Progenitor cell of endocrine pancreas (in vitro differentiated cells): ENCODE data around the gene HS6ST3. TPM values are rescaled to one million over a fixed set of nuclear protein-coding genes. Genes with fewer than 3 reads are reported as not detected.

Experiments
- DNase-seq: peaks from one replicate; pipeline ENCODE4 v3.0.0; 2021; ENCODE audit warnings: low spot score; ENCODE audit not compliant: unreplicated experiment
- H3K27ac Mint-ChIP-seq: 2 replicates; pipeline ENCODE4 v1.8.0; 2021; ENCODE audit warnings: mild to moderate bottlenecking, moderate library complexity, mixed read lengths
- H3K27me3 Mint-ChIP-seq: 2 replicates; pipeline ENCODE4 v1.8.0; 2021; ENCODE audit warnings: mixed read lengths
- H3K36me3 Mint-ChIP-seq: 2 replicates; pipeline ENCODE4 v1.8.0; 2022; ENCODE audit warnings: mixed read lengths; ENCODE audit not compliant: insufficient read depth
- H3K4me1 Mint-ChIP-seq: 2 replicates; pipeline ENCODE4 v1.8.0; 2021; ENCODE audit warnings: low read depth, mixed read lengths
- H3K4me3 Mint-ChIP-seq: 2 replicates; pipeline ENCODE4 v1.8.0; 2021; ENCODE audit warnings: low read depth, mild to moderate bottlenecking, moderate library complexity, mixed read lengths
- H3K9me3 Mint-ChIP-seq: 2 replicates; pipeline ENCODE4 v1.8.0; 2021; ENCODE audit warnings: low read depth, mixed read lengths
- total RNA-seq: library from RNA; stranded (reverse); gene quantifications from 2 replicates; pipeline ENCODE4 v1.2.1, GENCODE V29; 2021
- TF ChIP-seq, protein P1 (sequence below): fragments of 200-600 bp; sonication (generic); IDR thresholded peaks from one replicate; pipeline ENCODE4 v1.5.0; 2021; ENCODE audit warnings: antibody characterized with exemption, mild to moderate bottlenecking; ENCODE audit not compliant: unreplicated experiment

HS6ST3 gene
- total RNA-seq, 1 donor from 2014 or later, result 0.84 TPM

DNA sequence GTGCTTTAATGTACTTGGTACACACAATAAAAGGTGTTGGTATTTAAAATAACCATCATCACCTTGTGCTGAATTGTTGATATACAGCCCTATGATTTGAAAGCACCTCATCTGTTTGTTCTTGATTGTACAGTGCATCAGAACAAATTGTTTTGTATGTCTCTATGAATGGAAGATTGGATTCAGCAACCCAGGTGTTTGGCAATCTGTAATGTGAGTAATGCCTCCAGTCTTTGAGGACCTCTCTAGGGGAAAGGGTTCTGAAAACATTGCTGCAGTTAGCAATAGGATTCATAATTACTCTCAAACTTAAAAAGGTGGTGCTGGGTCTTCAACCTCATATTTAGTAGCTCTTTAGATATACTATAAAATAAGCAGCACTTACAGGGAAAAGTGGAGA lies 562.6 kb downstream of the HS6ST3 start:
- H3K9me3 Mint-ChIP-seq, result no peaks in the 10 kb centered on the region
- TF ChIP-seq, protein P1, sequence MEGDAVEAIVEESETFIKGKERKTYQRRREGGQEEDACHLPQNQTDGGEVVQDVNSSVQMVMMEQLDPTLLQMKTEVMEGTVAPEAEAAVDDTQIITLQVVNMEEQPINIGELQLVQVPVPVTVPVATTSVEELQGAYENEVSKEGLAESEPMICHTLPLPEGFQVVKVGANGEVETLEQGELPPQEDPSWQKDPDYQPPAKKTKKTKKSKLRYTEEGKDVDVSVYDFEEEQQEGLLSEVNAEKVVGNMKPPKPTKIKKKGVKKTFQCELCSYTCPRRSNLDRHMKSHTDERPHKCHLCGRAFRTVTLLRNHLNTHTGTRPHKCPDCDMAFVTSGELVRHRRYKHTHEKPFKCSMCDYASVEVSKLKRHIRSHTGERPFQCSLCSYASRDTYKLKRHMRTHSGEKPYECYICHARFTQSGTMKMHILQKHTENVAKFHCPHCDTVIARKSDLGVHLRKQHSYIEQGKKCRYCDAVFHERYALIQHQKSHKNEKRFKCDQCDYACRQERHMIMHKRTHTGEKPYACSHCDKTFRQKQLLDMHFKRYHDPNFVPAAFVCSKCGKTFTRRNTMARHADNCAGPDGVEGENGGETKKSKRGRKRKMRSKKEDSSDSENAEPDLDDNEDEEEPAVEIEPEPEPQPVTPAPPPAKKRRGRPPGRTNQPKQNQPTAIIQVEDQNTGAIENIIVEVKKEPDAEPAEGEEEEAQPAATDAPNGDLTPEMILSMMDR, result no peak
- no peaks in the 10 kb centered on the region for H3K27me3 Mint-ChIP-seq
- no peaks in the 10 kb centered on the region for H3K4me1 Mint-ChIP-seq
- DNase-seq, result no peak
- H3K4me3 Mint-ChIP-seq, result no peak overlapping the region
- H3K36me3 Mint-ChIP-seq, result no peaks in the 10 kb centered on the region
- no peak overlapping the region for H3K27ac Mint-ChIP-seq

DNA sequence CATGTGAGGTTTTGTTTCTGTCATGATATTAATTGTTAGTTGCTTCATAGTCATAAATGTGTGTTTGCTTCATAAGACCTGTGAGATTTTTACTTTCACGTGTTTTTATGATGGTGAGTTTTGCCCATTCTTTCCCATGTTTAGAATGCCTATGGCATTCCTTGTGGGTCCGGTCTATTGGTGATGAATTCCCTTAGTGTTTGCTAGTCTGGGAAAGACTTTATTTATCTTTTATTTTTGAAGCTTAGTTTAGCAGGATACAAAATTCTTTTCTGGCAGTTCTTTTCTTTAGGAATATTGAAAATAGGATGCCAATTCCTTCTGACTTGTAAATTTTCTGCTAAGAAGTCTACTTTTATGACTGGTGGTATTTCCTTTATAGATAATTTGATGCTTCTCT lies 571.7 kb downstream of the HS6ST3 start:
- Mint-ChIP-seq H3K9me3 (peaks cover 17% of the 10 kb centered on the region), H3K4me1 (no peaks in the 10 kb centered on the region), H3K36me3 (no peaks in the 10 kb centered on the region), H3K27me3 (no peaks in the 10 kb centered on the region), H3K4me3 (no peak overlapping the region), H3K27ac (no peak overlapping the region)
- TF ChIP-seq, protein P1, result no peak
- DNase-seq, result no peak

DNA sequence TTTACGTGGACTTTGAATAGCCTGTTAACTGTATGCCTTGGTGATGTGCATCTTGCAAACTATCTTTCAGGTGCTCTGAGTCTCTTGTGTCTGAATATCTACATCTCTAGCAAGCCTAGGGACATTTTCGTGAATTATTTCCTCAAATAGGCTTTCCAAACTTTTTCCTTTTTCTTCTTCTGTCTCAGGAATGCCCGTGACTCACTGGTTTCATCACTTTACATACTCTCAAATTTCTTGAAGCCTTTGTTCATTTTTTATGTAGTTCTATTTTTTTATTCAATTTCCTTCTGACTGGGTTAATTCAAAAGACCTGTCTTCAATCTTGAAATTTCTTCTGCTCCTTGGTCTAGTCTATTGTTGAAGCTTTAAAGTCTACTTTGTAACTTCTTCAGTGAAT lies 572.1 kb downstream of the HS6ST3 start:
- Mint-ChIP-seq H3K4me1 (no peaks in the 10 kb centered on the region), H3K36me3 (no peaks in the 10 kb centered on the region), H3K9me3 (peaks cover 17% of the 10 kb centered on the region), H3K27me3 (no peaks in the 10 kb centered on the region), H3K27ac (no peak overlapping the region), H3K4me3 (no peak overlapping the region)
- TF ChIP-seq, protein P1, result no peak
- DNase-seq, result no peak

DNA sequence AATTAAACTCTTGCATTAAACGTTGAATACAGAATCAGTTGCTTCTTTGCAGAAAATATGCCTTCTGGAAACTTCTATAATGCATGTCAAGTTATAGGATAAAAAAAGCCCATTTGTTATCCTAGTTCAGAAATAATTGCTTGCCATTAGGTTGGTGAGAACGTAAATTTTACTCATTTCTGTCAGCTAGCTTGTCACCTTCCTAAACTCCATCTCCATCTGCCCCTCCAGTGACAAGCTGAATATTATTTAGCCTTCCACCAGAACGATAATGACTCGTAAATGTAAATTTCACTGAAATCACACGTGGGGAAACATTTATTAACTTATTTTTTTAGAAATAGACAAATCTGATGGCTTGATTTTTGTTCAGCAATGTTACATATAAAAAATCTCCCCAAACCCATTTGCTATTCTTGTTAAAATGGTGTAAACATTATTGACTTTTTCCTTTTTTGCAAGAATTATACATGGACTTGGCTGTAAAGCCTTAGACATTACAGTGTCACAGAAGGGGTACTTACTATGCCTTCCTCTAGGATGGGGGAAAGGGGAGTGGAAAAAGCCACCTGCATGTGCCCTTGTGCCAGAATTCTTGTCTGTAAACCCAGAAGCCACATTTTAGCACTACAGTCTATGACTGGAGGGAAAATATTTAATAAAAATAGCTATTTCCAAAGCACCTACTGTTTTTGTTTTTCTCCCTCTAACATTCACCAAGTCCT lies 577.5 kb downstream of the HS6ST3 start:
- H3K9me3 Mint-ChIP-seq, result peaks cover 4% of the 10 kb centered on the region
- no peak overlapping the region for H3K27ac Mint-ChIP-seq
- H3K36me3 Mint-ChIP-seq, result no peaks in the 10 kb centered on the region
- H3K4me3 Mint-ChIP-seq, result no peak overlapping the region
- H3K4me1 Mint-ChIP-seq, result no peaks in the 10 kb centered on the region
- TF ChIP-seq, protein P1, result no peak
- DNase-seq, result no peak
- peaks cover 4% of the 10 kb centered on the region for H3K27me3 Mint-ChIP-seq

DNA sequence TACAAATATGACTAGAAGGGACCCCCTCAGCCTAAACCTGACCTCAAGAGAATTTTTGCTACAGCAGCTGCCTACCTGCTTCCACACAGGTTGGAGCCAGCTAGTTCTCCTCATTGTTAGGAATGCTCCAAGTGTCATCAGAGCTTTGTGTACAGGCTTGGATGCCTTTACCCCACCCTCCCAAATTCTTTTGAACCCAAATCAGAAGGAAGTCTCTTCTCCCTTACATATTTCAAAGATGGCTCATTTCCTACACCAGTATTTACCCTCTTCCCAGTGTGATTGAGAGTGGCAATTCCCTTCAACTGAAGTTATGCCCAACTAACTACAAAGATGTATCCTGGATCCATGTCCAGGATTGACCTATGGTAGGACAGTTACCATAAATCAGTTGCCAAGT lies 581.2 kb downstream of the HS6ST3 start:
- H3K27me3 Mint-ChIP-seq, result peaks cover 4% of the 10 kb centered on the region
- no peak overlapping the region for H3K4me3 Mint-ChIP-seq
- H3K36me3 Mint-ChIP-seq, result no peaks in the 10 kb centered on the region
- TF ChIP-seq, protein P1, result no peak
- no peaks in the 10 kb centered on the region for H3K9me3 Mint-ChIP-seq
- H3K4me1 Mint-ChIP-seq, result no peaks in the 10 kb centered on the region
- H3K27ac Mint-ChIP-seq, result no peak overlapping the region
- DNase-seq, result no peak
